ENCODE data around the gene AP1M1. TPM values are rescaled to one million over a fixed set of nuclear protein-coding genes. Genes with fewer than 3 reads are reported as not detected.

The AP1M1 gene
- total RNA-seq, 1 experiment from 2014 or later: 98.0 TPM

GRCh38 chr19:16223746-16224145 is 26.0 kb downstream of the AP1M1 start:
- H3K4me1 Mint-ChIP-seq (ENCODE audit: low read depth, unreplicated experiment): no peaks in the 10 kb centered on the region
- no peaks in the 10 kb centered on the region for H3K27me3 Mint-ChIP-seq (ENCODE audit: insufficient read depth, unreplicated experiment)
- TF ChIP-seq CTCF (IDR thresholded peaks at IDR 0.05; ENCODE audit: insufficient read depth in 1 of 2, low read depth in 1 of 2, low read length in 1 of 2, severe bottlenecking in 1 of 2, unreplicated experiment in 1 of 2): no peak
- POLR2A ChIA-PET: no interaction called here
- H3K36me3 ChIP-seq (ENCODE audit: control insufficient read depth, insufficient read depth, low read length): peaks cover 6% of the 10 kb centered on the region
- H3K4me3 Mint-ChIP-seq (ENCODE audit: unreplicated experiment): no peak overlapping the region
- no TSS peak for BruUV-seq (replicated peaks)
- no peak for DNase-seq
- intact Hi-C loops (cut with micrococcal nuclease; ENCODE audit: unreplicated experiment): no loop called here
- no peaks in the 10 kb centered on the region for H3K27me3 ChIP-seq (replicated peaks; ENCODE audit: control insufficient read depth, insufficient read depth, low read length)
- H3K27ac Mint-ChIP-seq (ENCODE audit: unreplicated experiment): no peak overlapping the region
- H3K36me3 Mint-ChIP-seq (ENCODE audit: insufficient read depth, unreplicated experiment): peaks cover 52% of the 10 kb centered on the region
- no peaks in the 10 kb centered on the region for H3K4me1 ChIP-seq
- H3K9me3 Mint-ChIP-seq (ENCODE audit: unreplicated experiment): no peaks in the 10 kb centered on the region
- H3K4me3 ChIP-seq (ENCODE audit: low read depth, low read length): no peak overlapping the region
- CTCF ChIA-PET: no interaction called here
- peaks cover 25% of the 10 kb centered on the region for H3K9me3 ChIP-seq

GRCh38 chr19:16224293-16225045 is 26.8 kb downstream of the AP1M1 start:
- POLR2A ChIA-PET: no interaction called here
- no peak overlapping the region for H3K4me3 Mint-ChIP-seq (ENCODE audit: unreplicated experiment)
- Histone ChIP-seq H3K4me3 (ENCODE audit: low read depth, low read length) (no peak overlapping the region), H3K27me3 (replicated peaks; ENCODE audit: control insufficient read depth, insufficient read depth, low read length) (no peaks in the 10 kb centered on the region), H3K9me3 (peaks cover 23% of the 10 kb centered on the region), H3K36me3 (ENCODE audit: control insufficient read depth, insufficient read depth, low read length) (peaks cover 8% of the 10 kb centered on the region), H3K4me1 (no peaks in the 10 kb centered on the region)
- no peak for TF ChIP-seq CTCF (IDR thresholded peaks at IDR 0.05; ENCODE audit: insufficient read depth in 1 of 2, low read depth in 1 of 2, low read length in 1 of 2, severe bottlenecking in 1 of 2, unreplicated experiment in 1 of 2)
- no peaks in the 10 kb centered on the region for H3K4me1 Mint-ChIP-seq (ENCODE audit: low read depth, unreplicated experiment)
- BruUV-seq (replicated peaks): no TSS peak
- peaks cover 47% of the 10 kb centered on the region for H3K36me3 Mint-ChIP-seq (ENCODE audit: insufficient read depth, unreplicated experiment)
- no peak for DNase-seq
- no peaks in the 10 kb centered on the region for H3K27me3 Mint-ChIP-seq (ENCODE audit: insufficient read depth, unreplicated experiment)
- H3K9me3 Mint-ChIP-seq (ENCODE audit: unreplicated experiment): no peaks in the 10 kb centered on the region
- H3K27ac Mint-ChIP-seq (ENCODE audit: unreplicated experiment): no peak overlapping the region
- CTCF ChIA-PET: no interaction called here
- intact Hi-C loops (cut with micrococcal nuclease; ENCODE audit: unreplicated experiment): no loop called here

GRCh38 chr19:16225279-16226183 is 27.8 kb downstream of the AP1M1 start:
- H3K4me1 ChIP-seq: no peaks in the 10 kb centered on the region
- Mint-ChIP-seq H3K27ac (ENCODE audit: unreplicated experiment) (no peak overlapping the region), H3K27me3 (ENCODE audit: insufficient read depth, unreplicated experiment) (no peaks in the 10 kb centered on the region), H3K36me3 (ENCODE audit: insufficient read depth, unreplicated experiment) (peaks cover 43% of the 10 kb centered on the region), H3K9me3 (ENCODE audit: unreplicated experiment) (no peaks in the 10 kb centered on the region), H3K4me1 (ENCODE audit: low read depth, unreplicated experiment) (no peaks in the 10 kb centered on the region), H3K4me3 (ENCODE audit: unreplicated experiment) (no peak overlapping the region)
- intact Hi-C loops (cut with micrococcal nuclease; ENCODE audit: unreplicated experiment): no loop called here
- no peak for TF ChIP-seq CTCF (IDR thresholded peaks at IDR 0.05; ENCODE audit: insufficient read depth in 1 of 2, low read depth in 1 of 2, low read length in 1 of 2, severe bottlenecking in 1 of 2, unreplicated experiment in 1 of 2)
- H3K27me3 ChIP-seq (replicated peaks; ENCODE audit: control insufficient read depth, insufficient read depth, low read length): no peaks in the 10 kb centered on the region
- DNase-seq: no peak
- H3K4me3 ChIP-seq (ENCODE audit: low read depth, low read length): no peak overlapping the region
- ChIA-PET CTCF (no interaction called here), POLR2A (no interaction called here)
- BruUV-seq (replicated peaks): no TSS peak
- peaks cover 8% of the 10 kb centered on the region for H3K36me3 ChIP-seq (ENCODE audit: control insufficient read depth, insufficient read depth, low read length)
- peaks cover 13% of the 10 kb centered on the region for H3K9me3 ChIP-seq
